Measurements from ENCODE around the gene COL28A1.

The COL28A1 gene

GRCh38 chr7:7433811-7434210, 101.9 kb downstream of the COL28A1 start:
- Histone ChIP-seq H3K27ac (ENCODE audit: low read length) (no peak overlapping the region), H3K9ac (ENCODE audit: low read length) (no peak overlapping the region), H3K4me1 (ENCODE audit: low read length) (no peaks in the 10 kb centered on the region), H3K9me3 (ENCODE audit: insufficient read depth, low read length) (no peaks in the 10 kb centered on the region), H3K4me3 (ENCODE audit: low read length) (no peak overlapping the region), H3K36me3 (replicated peaks; ENCODE audit: low read depth, low read length) (no peaks in the 10 kb centered on the region), H3K79me2 (ENCODE audit: low read length) (no peaks in the 10 kb centered on the region), H2AFZ (ENCODE audit: low read depth, low read length) (no peak overlapping the region), H3K4me2 (ENCODE audit: low read length) (no peak overlapping the region), H3K27me3 (ENCODE audit: low read depth, low read length) (0 out of 2 replicates have a peak, but pooled peaks cover 2% of the 10 kb centered on the region), H4K20me1 (ENCODE audit: insufficient read depth, low read length) (no peaks in the 10 kb centered on the region)
- TF ChIP-seq CTCF (IDR thresholded peaks at IDR 0.05; ENCODE audit: low read depth, low read length): no peak
- TF ChIP-seq EZH2phosphoT487 (IDR thresholded peaks at IDR 0.05; ENCODE audit: low read depth): no peak

- TF ChIP-seq CTCF (IDR thresholded peaks at IDR 0.05; ENCODE audit: low read depth, low read length) (no peak), EZH2phosphoT487 (IDR thresholded peaks at IDR 0.05; ENCODE audit: low read depth) (no peak)
- no peak overlapping the region for H2AFZ ChIP-seq (ENCODE audit: low read depth, low read length)
- H3K4me2 ChIP-seq (ENCODE audit: low read length): no peak overlapping the region
- no peak overlapping the region for H3K9ac ChIP-seq (ENCODE audit: low read length)
- H4K20me1 ChIP-seq (ENCODE audit: insufficient read depth, low read length): no peaks in the 10 kb centered on the region
- no peaks in the 10 kb centered on the region for H3K4me1 ChIP-seq (ENCODE audit: low read length)
- no peak overlapping the region for H3K4me3 ChIP-seq (ENCODE audit: low read length)
- H3K79me2 ChIP-seq (ENCODE audit: low read length): no peaks in the 10 kb centered on the region
- H3K27ac ChIP-seq (ENCODE audit: low read length): no peak overlapping the region
- no peaks in the 10 kb centered on the region for H3K9me3 ChIP-seq (ENCODE audit: insufficient read depth, low read length)
- 0 out of 2 replicates have a peak, but pooled peaks cover 2% of the 10 kb centered on the region for H3K27me3 ChIP-seq (ENCODE audit: low read depth, low read length)
- H3K36me3 ChIP-seq (replicated peaks; ENCODE audit: low read depth, low read length): no peaks in the 10 kb centered on the region
Observed at GRCh38 chr7:7432979-7433378, 102.7 kb downstream of the COL28A1 start.

GRCh38 chr7:7428806-7429205, 106.9 kb downstream of the COL28A1 start:
- H3K79me2 ChIP-seq (ENCODE audit: low read length): no peaks in the 10 kb centered on the region
- no peak overlapping the region for H3K4me2 ChIP-seq (ENCODE audit: low read length)
- H3K27ac ChIP-seq (ENCODE audit: low read length): no peak overlapping the region
- H3K9ac ChIP-seq (ENCODE audit: low read length): no peak overlapping the region
- no peaks in the 10 kb centered on the region for H4K20me1 ChIP-seq (ENCODE audit: insufficient read depth, low read length)
- H3K36me3 ChIP-seq (replicated peaks; ENCODE audit: low read depth, low read length): no peaks in the 10 kb centered on the region
- H3K4me1 ChIP-seq (ENCODE audit: low read length): no peaks in the 10 kb centered on the region
- H3K27me3 ChIP-seq (ENCODE audit: low read depth, low read length): 0 out of 2 replicates have a peak, but pooled peaks cover 2% of the 10 kb centered on the region
- TF ChIP-seq EZH2phosphoT487 (IDR thresholded peaks at IDR 0.05; ENCODE audit: low read depth) (no peak), CTCF (IDR thresholded peaks at IDR 0.05; ENCODE audit: low read depth, low read length) (no peak)
- no peak overlapping the region for H2AFZ ChIP-seq (ENCODE audit: low read depth, low read length)
- H3K4me3 ChIP-seq (ENCODE audit: low read length): no peak overlapping the region
- no peaks in the 10 kb centered on the region for H3K9me3 ChIP-seq (ENCODE audit: insufficient read depth, low read length)

GRCh38 chr7:7427363-7427762, 108.3 kb downstream of the COL28A1 start:
- TF ChIP-seq CTCF (IDR thresholded peaks at IDR 0.05; ENCODE audit: low read depth, low read length): no peak
- TF ChIP-seq EZH2phosphoT487 (IDR thresholded peaks at IDR 0.05; ENCODE audit: low read depth): no peak
- H3K36me3 ChIP-seq (replicated peaks; ENCODE audit: low read depth, low read length): no peaks in the 10 kb centered on the region
- H3K9me3 ChIP-seq (ENCODE audit: insufficient read depth, low read length): no peaks in the 10 kb centered on the region
- H4K20me1 ChIP-seq (ENCODE audit: insufficient read depth, low read length): no peaks in the 10 kb centered on the region
- H3K27ac ChIP-seq (ENCODE audit: low read length): no peak overlapping the region
- H3K4me1 ChIP-seq (ENCODE audit: low read length): 0 out of 2 replicates have a peak, but pooled peaks cover 2% of the 10 kb centered on the region
- no peaks in the 10 kb centered on the region for H3K79me2 ChIP-seq (ENCODE audit: low read length)
- no peak overlapping the region for H3K4me2 ChIP-seq (ENCODE audit: low read length)
- no peak overlapping the region for H3K4me3 ChIP-seq (ENCODE audit: low read length)
- H2AFZ ChIP-seq (ENCODE audit: low read depth, low read length): no peak overlapping the region
- no peak overlapping the region for H3K9ac ChIP-seq (ENCODE audit: low read length)
- 0 out of 2 replicates have a peak, but pooled peaks cover 2% of the 10 kb centered on the region for H3K27me3 ChIP-seq (ENCODE audit: low read depth, low read length)
